K562 (cell line): ENCODE results near the gene ADAT1. TPM values are rescaled to one million over a fixed set of nuclear protein-coding genes. Genes with fewer than 3 reads are reported as not detected.

Source experiments
- CHD4 ChIP-seq: fragments of 200-600 bp; sonication (generic); IDR thresholded peaks from 3 replicates; pipeline ENCODE4 v1.6.1; 2012; ENCODE audit warnings: low read depth, mild to moderate bottlenecking, mixed read lengths, low read length, inconsistent platforms; ENCODE audit not compliant: insufficient read depth, insufficient replicate concordance, poor library complexity, severe bottlenecking
- GMEB1 ChIP-seq: fragments of 250-450 bp; sonication (Bioruptor Pico); IDR thresholded peaks from 2 replicates; pipeline ENCODE4 v1.4.0; 2020; ENCODE audit warnings: mild to moderate bottlenecking
- HCFC1 ChIP-seq: IDR thresholded peaks from 2 replicates; pipeline ENCODE4 v1.6.1; 2012; ENCODE audit warnings: low read depth, low read length, improper control_type of control experiment
- HES1 ChIP-seq: fragments of 450-650 bp; IDR thresholded peaks from 2 replicates; pipeline ENCODE4 v1.6.1; 2016; ENCODE audit warnings: low read depth, mild to moderate bottlenecking, moderate library complexity
- HMGN3 ChIP-seq: IDR thresholded peaks from 2 replicates; pipeline ENCODE4 v1.6.1; 2011; ENCODE audit warnings: borderline replicate concordance, low read depth, mild to moderate bottlenecking, mixed read lengths, low read length; ENCODE audit not compliant: insufficient read length; ENCODE audit errors: extremely low read depth
- HNRNPH1 ChIP-seq: fragments of 200-400 bp; formaldehyde crosslinking; optimal IDR thresholded peaks from 2 replicates; pipeline ENCODE3; 2017; ENCODE audit warnings: low read depth, mild to moderate bottlenecking, low read length, moderate library complexity
- ILK ChIP-seq: fragments of 450-650 bp; IDR thresholded peaks from 2 replicates; pipeline ENCODE4 v1.6.1; 2016; ENCODE audit warnings: missing genetic modification characterization, low read depth, mild to moderate bottlenecking, missing compliant biosample characterization, moderate library complexity, borderline replicate concordance
- IRF1 ChIP-seq: sonication (generic); formaldehyde crosslinking; IDR thresholded peaks from 2 replicates; pipeline ENCODE4 v1.8.0; 2022; ENCODE audit warnings: missing genetic modification reagents, mild to moderate bottlenecking, borderline replicate concordance
- LCOR ChIP-seq: sonication (generic); formaldehyde crosslinking; IDR thresholded peaks from 2 replicates; pipeline ENCODE4 v1.8.0; 2022; ENCODE audit warnings: mild to moderate bottlenecking, missing genetic modification reagents
- NFIC ChIP-seq: fragments of 450-650 bp; IDR thresholded peaks from 2 replicates; pipeline ENCODE4 v1.6.1; 2017; ENCODE audit warnings: mild to moderate bottlenecking, inconsistent platforms
- NUFIP1 ChIP-seq: fragments of 450-650 bp; IDR thresholded peaks from 2 replicates; pipeline ENCODE4 v1.6.1; 2018; ENCODE audit not compliant: partially characterized antibody
- PTRF ChIP-seq: fragments of 450-650 bp; IDR thresholded peaks from 2 replicates; pipeline ENCODE4 v1.6.1; 2016; ENCODE audit warnings: mild to moderate bottlenecking, missing genetic modification characterization, missing compliant biosample characterization
- SPI1 ChIP-seq: IDR thresholded peaks from 2 replicates; pipeline ENCODE4 v1.6.1; 2011; ENCODE audit warnings: low read depth, low read length, control low read depth, borderline replicate concordance
- TCF15 ChIP-seq: fragments of 250-450 bp; sonication (Bioruptor Pico); IDR thresholded peaks from 2 replicates; pipeline ENCODE4 v1.8.0; 2022; ENCODE audit warnings: moderate library complexity, mild to moderate bottlenecking, inconsistent platforms
- TCFL5 ChIP-seq: fragments of 250-450 bp; sonication (Bioruptor Pico); conservative IDR thresholded peaks from 2 replicates; pipeline ENCODE4 v1.6.1; 2021; ENCODE audit warnings: mild to moderate bottlenecking, moderate library complexity, matching md5 sums
- TGIF2 ChIP-seq: sonication (generic); formaldehyde crosslinking; IDR thresholded peaks from 2 replicates; pipeline ENCODE4 v1.8.1; 2022; ENCODE audit warnings: mild to moderate bottlenecking, missing genetic modification reagents, moderate library complexity
- ZBTB2 ChIP-seq: fragments of 450-650 bp; IDR thresholded peaks from 2 replicates; pipeline ENCODE4 v1.6.1; 2016; ENCODE audit warnings: antibody characterized with exemption
- ZNF24 ChIP-seq: fragments of 450-650 bp; IDR thresholded peaks from 2 replicates; pipeline ENCODE4 v1.6.1; 2016
- ZNF511 ChIP-seq: sonication (generic); formaldehyde crosslinking; IDR thresholded peaks from 2 replicates; pipeline ENCODE4 v1.8.0; 2022; ENCODE audit warnings: mild to moderate bottlenecking, missing genetic modification reagents
- ZNF512 ChIP-seq: IDR thresholded peaks from 2 replicates; pipeline ENCODE4 v1.6.1; 2016; ENCODE audit warnings: missing genetic modification characterization, missing compliant biosample characterization
- ZNF57 ChIP-seq: fragments of 450-650 bp; formaldehyde crosslinking; IDR thresholded peaks from 2 replicates; pipeline ENCODE4 v1.4.0; 2020; ENCODE audit warnings: mild to moderate bottlenecking, moderate library complexity
- polyA plus RNA-seq, 8 experiments: library from polyadenylated mRNA; depleted of rRNA in 4 of 8; stranded (reverse) in 5 of 8; unstranded in 3 of 8; fragments of >200 nt; fragmentation: Nextera tagmentation in 2 of 8; fragmentation: Illumina TruSeq in 1 of 8; extraction: Ambion mirVana in 2 of 8; extraction: Trizol in 1 of 8; gene quantifications; 2 replicates each; pipeline versions ENCODE4 v1.2.1 to v1.2.3, GENCODE V29; 2011 to 2014; ENCODE audit warnings: inconsistent platforms in 1 of 8, missing spikeins in 1 of 8
- total RNA-seq, 7 experiments: library from RNA; depleted of rRNA in 6 of 7; stranded (reverse); fragments of >200 nt in 6 of 7; fragmentation: Illumina TruSeq in 2 of 7; extraction: Trizol in 2 of 7; gene quantifications; 2 replicates each; pipeline versions ENCODE4 v1.2.1 to v1.2.3, GENCODE V29; 2011 to 2021; ENCODE audit warnings: low replicate concordance in 1 of 7

ADAT1 gene
- total and polyA plus RNA-seq, 9 of the 15 experiments (the other 6 are each of a cell fraction or from before 2014, with no cell fraction given), result 16.0 to 36.7 (median 28.2) TPM

- peak; percentile 35; the same call in 1 of the 2 replicates for TF ChIP-seq HES1
- TF ChIP-seq TCFL5 (CRISPR knock-in tag), result 0 out of 2 replicates have a peak, but pooled peaks have one; percentile 42
- TF ChIP-seq LCOR, result no peak
- no peak for TF ChIP-seq TCF15
- no peak; the same call in 1 of the 2 replicates for TF ChIP-seq ZBTB2
- no peak for TF ChIP-seq IRF1 (CRISPR knock-in tag)
- no peak for TF ChIP-seq CHD4
- TF ChIP-seq NUFIP1, result no peak
- no peak for TF ChIP-seq ZNF511 (CRISPR knock-in tag)
- TF ChIP-seq SPI1, result no peak
- peak; percentile 80 for TF ChIP-seq NFIC
- no peak for TF ChIP-seq ZNF57
- no peak for TF ChIP-seq HCFC1
- no peak for TF ChIP-seq HNRNPH1
- TF ChIP-seq ILK, result no peak
- TF ChIP-seq PTRF (tag), result no peak
- no peak for TF ChIP-seq HMGN3
- TF ChIP-seq ZNF24, result peak; percentile 38; the same call in 1 of the 2 replicates
- no peak for TF ChIP-seq TGIF2
- no peak for TF ChIP-seq GMEB1 (CRISPR knock-in tag)
- TF ChIP-seq ZNF512 (tag), result no peak
Observed at GRCh38 chr16:75621170-75621477, 2.0 kb downstream of the ADAT1 start (continued).
